Fibroblast of lung (primary cell): Measurements from ENCODE around the gene MEGF8.

Source experiments
- EZH2 ChIP-seq: IDR thresholded peaks from 2 replicates; pipeline ENCODE4 v1.5.1; 2012; ENCODE audit warnings: low read length, control low read depth, mild to moderate bottlenecking; ENCODE audit errors: missing control alignments
- TF ChIP-seq, protein P1 (sequence below), 2 donors: IDR thresholded peaks in 1 of 2; conservative IDR thresholded peaks in 1 of 2; 1 replicate in 1 of 2; 2 replicates in 1 of 2; pipeline ENCODE4 v1.5.1; 2011 to 2012; ENCODE audit warnings: low read length in 2 of 2, control low read depth in 1 of 2, inconsistent platforms in 1 of 2, low read depth in 1 of 2, mild to moderate bottlenecking in 1 of 2

DNA sequence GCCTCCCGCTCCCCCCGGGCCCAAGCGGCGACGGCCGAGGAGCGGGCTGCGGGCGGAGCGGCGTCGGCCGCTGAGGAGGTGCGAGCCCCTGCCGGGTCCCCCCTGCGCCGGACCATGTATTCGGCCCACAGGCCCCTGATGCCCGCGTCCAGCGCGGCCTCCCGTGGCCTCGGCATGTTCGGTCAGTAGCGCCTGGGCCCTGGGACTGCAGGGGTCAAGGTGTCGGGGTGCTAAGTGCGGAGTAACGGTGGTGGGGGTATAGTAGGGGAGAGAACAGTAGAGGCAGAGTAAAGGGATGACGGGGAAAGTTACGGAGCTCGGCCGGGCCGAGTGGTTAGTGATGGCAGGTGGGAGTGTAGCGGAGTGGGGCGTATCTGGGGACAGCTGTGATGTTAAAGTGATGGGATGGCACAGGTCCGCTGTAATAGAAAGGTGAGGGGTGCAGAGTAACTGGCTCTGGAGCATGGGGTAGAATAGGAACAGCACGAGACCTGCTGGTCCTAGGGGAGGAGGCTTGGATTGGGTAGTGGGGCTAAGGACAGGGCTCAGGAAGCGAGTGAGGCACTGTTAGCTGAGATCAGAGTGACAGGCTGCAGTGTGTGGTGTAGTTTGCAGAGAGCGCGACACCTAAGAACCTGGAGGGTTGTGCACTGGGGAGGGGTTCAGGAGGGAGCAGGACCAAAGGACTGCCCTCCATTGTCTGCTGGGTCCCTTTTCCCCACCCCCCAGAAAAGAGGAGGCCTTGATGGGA is 40.7 kb upstream of the MEGF8 start:
- TF ChIP-seq, protein P1, sequence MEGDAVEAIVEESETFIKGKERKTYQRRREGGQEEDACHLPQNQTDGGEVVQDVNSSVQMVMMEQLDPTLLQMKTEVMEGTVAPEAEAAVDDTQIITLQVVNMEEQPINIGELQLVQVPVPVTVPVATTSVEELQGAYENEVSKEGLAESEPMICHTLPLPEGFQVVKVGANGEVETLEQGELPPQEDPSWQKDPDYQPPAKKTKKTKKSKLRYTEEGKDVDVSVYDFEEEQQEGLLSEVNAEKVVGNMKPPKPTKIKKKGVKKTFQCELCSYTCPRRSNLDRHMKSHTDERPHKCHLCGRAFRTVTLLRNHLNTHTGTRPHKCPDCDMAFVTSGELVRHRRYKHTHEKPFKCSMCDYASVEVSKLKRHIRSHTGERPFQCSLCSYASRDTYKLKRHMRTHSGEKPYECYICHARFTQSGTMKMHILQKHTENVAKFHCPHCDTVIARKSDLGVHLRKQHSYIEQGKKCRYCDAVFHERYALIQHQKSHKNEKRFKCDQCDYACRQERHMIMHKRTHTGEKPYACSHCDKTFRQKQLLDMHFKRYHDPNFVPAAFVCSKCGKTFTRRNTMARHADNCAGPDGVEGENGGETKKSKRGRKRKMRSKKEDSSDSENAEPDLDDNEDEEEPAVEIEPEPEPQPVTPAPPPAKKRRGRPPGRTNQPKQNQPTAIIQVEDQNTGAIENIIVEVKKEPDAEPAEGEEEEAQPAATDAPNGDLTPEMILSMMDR (conservative IDR thresholded peaks at IDR 0.05 in 1 of 2, IDR thresholded peaks at IDR 0.05 in 1 of 2; ENCODE audit: low read depth in 1 of 2, low read length in 2 of 2), result no peak
- TF ChIP-seq EZH2, result no peak
